Coronary artery (tissue), 2 donors: ENCODE data around the gene MKNK2.

Experiments used
- DNase-seq: peaks from one replicate; pipeline ENCODE4 v3.0.0-alpha.2; 2017; ENCODE audit warnings: low spot score
- H3K27ac ChIP-seq, 2 donors: fragments of 200-600 bp; sonication (generic); one replicate each; pipeline ENCODE4 v1.5.1; 2016 to 2019
- H3K4me3 ChIP-seq: fragments of 200-600 bp; sonication (generic); 2 replicates; pipeline ENCODE4 v1.5.1; 2016; ENCODE audit warnings: mild to moderate bottlenecking, moderate library complexity
- TF ChIP-seq, protein P1 (sequence below): fragments of 200-600 bp; sonication (generic); IDR thresholded peaks from one replicate; pipeline ENCODE4 v1.5.1; 2019; ENCODE audit warnings: antibody characterized with exemption

Gene MKNK2

GRCh38 chr19:2026770-2027169 is 24.3 kb downstream of the MKNK2 start:
- H3K27ac ChIP-seq: peak overlapping the region in 1 of 2 donors; percentile 68
- TF ChIP-seq, protein P1, sequence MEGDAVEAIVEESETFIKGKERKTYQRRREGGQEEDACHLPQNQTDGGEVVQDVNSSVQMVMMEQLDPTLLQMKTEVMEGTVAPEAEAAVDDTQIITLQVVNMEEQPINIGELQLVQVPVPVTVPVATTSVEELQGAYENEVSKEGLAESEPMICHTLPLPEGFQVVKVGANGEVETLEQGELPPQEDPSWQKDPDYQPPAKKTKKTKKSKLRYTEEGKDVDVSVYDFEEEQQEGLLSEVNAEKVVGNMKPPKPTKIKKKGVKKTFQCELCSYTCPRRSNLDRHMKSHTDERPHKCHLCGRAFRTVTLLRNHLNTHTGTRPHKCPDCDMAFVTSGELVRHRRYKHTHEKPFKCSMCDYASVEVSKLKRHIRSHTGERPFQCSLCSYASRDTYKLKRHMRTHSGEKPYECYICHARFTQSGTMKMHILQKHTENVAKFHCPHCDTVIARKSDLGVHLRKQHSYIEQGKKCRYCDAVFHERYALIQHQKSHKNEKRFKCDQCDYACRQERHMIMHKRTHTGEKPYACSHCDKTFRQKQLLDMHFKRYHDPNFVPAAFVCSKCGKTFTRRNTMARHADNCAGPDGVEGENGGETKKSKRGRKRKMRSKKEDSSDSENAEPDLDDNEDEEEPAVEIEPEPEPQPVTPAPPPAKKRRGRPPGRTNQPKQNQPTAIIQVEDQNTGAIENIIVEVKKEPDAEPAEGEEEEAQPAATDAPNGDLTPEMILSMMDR: no peak
- no peak for DNase-seq
- H3K4me3 ChIP-seq: no peak overlapping the region

- no peak overlapping the region for H3K27ac ChIP-seq
- DNase-seq: no peak
- TF ChIP-seq, protein P1: no peak
- H3K4me3 ChIP-seq: no peak overlapping the region
Observed at GRCh38 chr19:2022289-2022688, 28.8 kb downstream of the MKNK2 start.

DNA sequence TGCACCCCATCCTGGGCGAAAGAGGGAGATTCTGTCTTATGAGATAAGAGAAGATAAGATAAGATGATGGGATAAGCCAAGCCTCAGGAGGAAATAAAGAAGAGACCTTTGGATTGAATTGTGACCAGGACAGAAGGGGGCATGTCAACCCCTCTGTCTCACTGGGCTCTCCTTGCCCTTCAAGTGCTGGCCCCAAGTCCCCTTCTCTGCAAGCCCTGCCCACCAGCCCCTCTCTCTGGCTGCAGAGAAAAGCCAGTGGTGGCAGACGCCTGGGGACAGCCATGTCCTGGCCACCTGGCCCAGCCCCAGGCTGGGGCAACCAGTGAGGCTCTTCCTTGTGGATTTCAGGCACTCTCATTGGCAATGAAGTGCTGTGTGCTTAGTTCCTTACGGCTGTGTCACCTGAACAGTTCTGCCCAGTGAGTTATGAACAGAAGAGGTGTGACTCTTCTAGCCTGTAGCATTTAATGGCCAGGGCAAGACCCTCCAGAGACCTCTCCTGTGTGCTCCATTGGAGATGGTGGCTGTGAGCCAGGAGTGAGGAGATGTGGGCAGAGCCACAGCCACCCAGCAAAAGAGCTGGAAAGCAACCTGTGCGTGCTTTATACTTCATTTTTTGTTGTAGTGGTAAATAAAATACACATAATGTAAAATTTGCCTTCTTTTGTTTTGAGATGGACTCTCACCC is 29.4 kb downstream of the MKNK2 start:
- Histone ChIP-seq H3K27ac (no peak overlapping the region), H3K4me3 (no peak overlapping the region)
- DNase-seq: no peak
- TF ChIP-seq, protein P1: no peak

- TF ChIP-seq, protein P1: no peak
- DNase-seq: no peak
- Histone ChIP-seq H3K27ac (no peak overlapping the region), H3K4me3 (no peak overlapping the region)
Observed at GRCh38 chr19:2018752-2019151, 32.3 kb downstream of the MKNK2 start.

DNA sequence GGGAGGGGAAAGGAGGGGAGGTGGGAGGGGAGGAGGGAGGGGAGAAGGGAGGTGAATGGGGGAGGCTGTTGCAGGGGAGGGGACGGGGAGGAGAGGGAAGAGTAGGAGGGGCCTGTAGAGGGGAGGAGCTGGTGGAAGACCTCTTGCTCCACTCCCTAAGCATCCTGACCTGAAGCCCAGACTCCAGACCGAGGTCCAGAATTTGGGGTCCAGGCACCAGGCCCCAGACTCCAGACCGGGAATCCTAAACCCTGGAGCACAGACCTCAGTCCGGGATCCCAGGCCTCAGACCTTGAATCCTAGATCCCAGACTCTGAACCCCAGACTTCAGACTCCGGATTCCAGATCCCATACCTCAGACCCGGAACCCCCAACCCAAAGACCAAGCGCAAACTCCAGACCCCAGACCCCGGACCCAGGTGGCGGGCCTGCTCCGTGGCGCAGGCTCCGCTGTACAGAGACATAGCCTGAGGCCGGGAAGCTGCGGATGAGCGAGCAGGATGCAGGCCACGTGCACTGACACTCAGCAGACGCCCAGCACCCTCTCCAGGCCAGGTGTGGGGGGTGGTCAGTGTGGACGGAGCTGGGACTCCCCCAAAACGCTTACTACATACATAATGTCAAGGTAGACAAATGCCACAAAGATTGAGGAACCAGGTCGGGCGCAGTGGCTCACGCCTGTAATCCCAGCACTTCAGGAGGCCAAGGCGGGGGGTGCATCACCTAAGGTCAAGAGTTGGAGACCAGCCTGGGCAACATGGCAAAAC is 34.8 kb downstream of the MKNK2 start:
- Histone ChIP-seq H3K4me3 (peak overlapping the region; percentile 36), H3K27ac (peak overlapping the region; percentile 64 to 91)
- TF ChIP-seq, protein P1: no peak
- DNase-seq: peak; percentile 91

DNA sequence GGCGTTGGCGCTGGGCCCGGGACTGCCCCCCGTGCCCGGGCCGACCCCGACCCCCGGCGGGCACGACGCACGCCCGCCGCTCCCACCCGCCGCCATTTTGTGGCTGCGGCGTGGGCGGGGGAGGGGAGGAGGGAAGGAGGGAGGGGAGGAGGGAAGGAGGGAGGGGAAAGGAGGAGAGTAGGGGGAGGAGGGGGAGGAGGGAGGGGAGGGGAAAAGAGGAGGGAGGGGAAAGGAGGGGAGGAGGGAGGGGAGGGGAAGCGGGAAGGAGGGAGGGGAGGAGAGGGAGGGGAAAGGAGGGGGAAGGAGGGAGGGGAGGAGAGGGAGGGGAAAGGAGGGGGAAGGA is 35.5 kb downstream of the MKNK2 start, which contains the start of gene BTBD2:
Gene BTBD2, minus strand, starts transcription at position 107 of the 343 bp plus-strand sequence. Its CDS starts 11 bp downstream, at position 96.
- peak within 1 kb of the TSS; percentile 64 to 91 for H3K27ac ChIP-seq
- TF ChIP-seq, protein P1: no peak
- no peak for DNase-seq

More for the DNA sequence above, 35.5 kb downstream of the MKNK2 start, which contains the start of gene BTBD2:
- peak within 1 kb of the TSS; percentile 97 for H3K4me3 ChIP-seq
